HG03045 (cell line): Measurements from ENCODE around the gene LRG1.
"Not testable (repeated sequence)": the region's sequence is repeated elsewhere in the genome, so short reads cannot be mapped to it uniquely, and the experiment has no call there.

Experiments
- ATAC-seq: cut with Tn5 transposase; IDR thresholded peaks from one replicate; pipeline ENCODE4 v1.9.1; 2021; ENCODE audit warnings: mild to moderate bottlenecking, moderate library complexity; ENCODE audit not compliant: unreplicated experiment

LRG1 gene

DNA sequence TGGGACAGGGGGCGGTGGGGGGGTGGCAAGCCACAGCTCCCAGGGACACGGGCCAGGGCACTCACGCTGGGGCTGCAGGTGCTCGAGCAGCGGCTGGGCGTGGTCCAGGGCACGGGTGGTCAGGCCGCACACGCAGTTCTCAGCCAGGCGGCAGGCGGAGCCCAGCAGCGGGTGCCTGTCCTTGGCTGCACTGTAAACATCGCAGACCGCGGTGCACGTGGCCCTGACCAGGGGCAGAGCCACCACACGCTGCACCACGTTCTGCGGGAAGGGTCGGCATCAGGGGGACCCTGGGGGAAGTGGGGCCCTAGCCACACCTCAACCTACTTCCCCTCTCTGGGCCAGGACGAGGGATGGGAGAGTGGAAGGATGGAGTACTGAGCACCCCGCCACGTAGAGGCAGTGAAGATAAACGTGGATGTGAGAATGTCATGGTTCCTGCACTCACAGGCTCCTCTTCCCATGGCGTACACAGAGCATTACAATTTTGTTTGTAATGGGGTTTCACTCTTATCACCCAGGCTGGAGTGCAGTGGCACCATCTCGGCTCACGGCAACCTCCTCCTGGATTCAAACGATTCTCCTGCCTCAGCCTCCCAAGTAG, 8.2 kb downstream of the LRG1 start:
- ATAC-seq, result no peak

DNA sequence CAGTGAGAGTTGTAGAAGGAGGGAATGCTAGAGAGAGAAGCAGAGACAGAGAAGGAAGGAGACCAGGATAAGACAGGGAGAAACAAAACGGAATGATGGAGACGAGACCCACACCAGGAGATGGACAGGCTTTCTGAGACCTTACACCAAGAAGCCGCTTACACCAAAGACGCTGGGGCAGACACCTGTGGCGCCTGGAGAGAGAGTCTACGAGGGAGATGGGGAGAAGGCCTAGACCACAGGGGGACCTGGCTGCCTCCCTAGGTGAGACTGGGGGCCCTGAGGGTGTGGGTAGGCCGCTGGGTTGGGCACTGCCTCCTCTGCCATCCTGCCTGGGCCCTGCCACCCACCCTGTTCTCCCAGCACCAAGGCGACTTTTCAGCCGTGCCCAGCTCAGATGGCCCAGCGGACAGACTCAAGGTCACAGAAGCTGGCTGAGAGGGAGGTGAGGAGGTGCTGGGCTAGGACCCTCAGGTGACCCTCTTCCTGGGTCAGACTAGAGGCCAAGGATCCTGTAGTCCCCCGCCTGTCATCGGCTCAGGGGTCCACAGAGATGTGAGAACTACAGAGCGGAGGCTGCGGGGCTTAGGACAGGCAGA, 9.8 kb downstream of the LRG1 start:
- ATAC-seq, result no peak

DNA sequence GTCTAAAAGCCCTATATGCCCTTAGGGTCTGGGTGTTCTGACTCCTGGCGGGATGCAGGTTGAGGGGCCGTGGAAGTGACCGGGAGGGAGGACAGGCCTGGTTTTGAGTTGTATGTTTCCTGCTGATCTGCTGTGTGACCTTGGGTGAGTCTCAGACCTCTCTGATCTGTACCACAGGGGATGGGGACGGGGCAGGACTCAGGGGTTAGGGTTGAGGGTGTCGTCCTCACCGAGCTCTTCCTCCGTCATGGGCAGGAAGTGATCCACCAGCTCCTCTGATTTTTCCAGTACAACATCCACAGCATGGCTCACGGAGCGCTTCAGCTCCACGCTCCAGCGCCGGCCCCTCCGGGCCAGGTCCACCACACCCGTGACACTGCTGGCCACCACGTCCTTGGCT, 11.0 kb downstream of the LRG1 start:
- ATAC-seq, result no peak

DNA sequence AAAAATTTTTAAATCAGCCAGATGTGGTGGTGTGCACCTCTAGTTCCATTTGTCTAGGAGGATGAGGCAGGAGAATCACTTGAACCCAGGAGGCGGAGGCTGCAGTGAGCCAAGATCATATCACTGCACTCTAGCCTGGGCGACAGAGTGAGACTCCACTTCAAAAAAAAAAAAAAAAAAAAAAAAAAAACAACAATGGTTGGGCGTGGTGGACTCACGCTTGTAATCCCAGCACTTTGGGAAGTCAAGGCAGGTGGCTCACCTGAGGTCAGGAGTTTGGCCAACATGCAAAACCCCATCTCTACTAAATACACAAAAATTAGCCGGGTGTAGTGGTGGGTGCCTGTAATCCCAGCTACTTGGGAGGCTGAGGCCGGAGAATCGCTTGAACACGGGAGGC, 12.5 kb downstream of the LRG1 start:
- ATAC-seq, result not testable (repeated sequence)

DNA sequence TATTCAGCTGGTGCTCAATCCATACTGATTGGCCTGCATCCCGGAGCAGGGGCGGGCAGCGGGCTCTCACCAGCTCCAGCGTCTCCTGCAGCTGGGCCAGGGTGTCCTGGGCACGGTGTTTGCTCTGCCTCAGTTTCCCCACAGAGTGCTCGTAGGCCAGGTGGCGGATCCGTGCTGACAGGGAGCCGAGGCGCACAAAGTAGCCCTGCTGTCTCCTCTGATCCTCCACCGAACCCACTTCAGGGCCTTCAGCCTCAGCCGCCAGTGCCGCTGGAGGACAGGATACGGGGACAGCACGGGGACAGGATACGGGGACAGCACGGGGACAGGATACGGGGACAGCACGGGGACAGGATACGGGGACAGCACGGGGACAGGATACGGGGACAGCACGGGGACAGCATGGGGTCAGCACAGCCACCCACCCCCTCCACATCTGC, 14.3 kb downstream of the LRG1 start:
- no peak for ATAC-seq

DNA sequence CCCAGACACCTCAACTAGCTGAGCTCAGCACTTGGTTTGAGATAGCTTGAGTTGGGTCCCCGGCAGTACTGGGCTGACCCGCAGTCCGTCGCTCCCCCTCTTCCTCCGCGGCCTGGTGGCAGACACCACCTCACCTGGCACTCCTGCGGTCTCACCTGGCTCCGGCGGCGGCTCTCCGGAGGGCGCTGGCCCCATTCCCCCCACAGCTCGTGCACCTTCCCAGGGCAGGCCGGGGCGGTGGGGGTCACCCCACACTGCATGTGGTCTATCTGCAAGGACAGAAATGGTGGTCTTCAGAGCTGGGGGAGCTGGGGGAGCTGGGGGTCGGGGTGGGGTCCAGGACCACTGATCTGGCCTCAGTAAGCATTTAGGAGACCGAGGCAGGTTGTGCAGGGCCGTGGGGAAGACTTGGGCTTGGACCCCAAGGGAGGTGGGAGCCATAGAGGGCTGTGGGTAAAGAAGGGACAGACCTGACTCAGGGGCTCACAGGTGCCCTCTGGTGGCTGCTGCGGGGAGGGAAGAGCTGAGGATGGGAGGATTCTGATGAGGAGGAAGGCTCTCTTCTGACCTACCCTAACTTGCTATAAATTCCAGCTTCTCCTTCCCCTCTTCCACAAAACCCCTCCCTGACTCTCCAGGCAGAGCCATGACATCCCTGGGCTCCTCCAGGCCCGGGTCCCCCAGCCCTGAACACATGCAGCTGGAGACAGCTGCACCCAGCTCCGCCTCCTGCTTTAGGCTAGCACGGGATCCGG, 14.9 kb downstream of the LRG1 start:
- ATAC-seq, result no peak

DNA sequence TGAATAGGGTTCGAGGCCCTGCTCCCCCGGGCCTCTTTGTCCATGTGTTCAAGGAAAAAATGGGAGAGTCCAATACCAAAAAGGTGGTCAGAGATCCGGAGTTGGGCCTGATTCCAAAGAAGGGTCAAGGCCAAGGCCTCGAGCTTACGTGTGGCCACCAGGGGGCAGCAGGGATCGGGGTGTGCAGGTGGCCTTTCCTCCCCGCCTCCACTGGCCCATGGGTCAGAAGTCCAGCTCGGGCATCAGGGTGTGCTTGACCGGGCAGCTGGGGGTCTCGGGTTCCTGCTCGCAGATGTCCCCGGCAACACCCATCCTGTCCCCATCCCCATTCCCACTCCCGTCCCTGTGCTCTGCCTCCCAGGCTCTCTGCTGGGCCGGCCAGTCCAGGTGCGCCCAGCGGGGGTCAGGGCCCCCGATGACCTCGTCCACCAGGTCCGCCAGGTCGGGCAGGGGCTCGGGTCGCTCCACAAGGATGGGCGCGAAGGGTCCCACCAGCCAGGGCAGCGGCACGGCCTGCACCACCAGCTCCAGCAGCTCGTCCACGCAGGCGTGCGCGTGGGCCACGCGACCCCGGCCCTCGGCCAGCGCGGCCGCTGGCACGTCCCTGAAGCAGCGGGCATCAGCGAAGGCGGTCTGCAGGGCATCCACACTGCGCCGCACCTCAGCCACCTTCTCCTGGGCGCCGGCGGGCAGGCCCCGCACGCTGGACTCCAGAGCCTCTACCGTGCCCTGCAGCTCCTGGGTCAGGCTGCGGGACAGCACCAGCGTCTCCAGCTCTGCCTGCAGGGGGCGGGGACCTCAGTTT, 16.3 kb downstream of the LRG1 start:
- ATAC-seq, result no peak

DNA sequence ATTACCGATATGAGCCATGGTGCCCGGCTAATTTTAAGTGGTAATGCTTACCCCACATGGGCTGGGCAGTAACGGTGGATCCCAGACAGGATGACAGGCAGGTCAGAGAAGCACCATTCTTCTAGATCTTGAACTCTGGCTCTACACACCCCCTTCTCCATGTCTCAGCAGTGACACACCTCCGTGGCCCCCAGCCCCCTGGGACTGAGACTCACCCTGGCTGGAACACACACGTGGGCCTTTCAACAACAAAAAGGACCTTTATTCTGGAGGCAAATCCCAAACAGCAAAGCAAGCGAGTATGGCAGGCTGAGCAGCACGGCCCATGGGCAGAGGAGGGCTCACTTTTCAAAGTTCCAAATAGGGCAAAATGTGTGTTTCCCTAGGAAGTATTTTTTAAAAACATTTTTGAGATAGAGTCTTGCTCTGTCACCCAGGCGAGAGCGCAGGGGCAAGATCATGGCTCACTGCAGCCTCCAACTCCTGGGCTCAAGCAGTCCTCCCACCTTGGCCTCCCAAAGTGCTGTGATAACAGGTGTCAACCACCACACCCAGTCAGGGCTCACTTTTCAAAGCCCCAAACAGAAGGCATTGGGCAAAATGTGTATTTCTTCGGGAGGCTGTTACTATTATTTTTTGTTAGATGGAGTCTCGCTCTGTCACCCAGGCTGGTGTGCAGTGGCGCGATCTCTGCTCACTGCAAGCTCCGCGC, 17.4 kb downstream of the LRG1 start:
- no peak for ATAC-seq

DNA sequence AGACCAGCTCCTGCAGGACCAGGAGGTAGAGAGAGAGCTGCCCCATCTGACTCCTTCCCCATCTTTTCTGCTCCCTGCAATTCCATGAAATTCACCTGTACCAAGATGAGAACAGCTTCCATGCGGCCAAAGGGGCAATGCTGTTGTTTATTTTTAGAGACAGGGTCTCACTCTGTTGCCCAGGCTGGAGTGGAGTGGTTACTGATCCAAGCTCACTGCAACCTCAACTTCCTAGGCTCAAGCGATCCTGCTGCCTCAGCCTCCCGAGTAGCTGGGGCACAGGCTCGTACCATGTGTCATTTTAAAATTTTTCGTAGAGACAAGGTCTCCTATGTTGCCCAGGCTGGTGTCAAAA, 18.0 kb downstream of the LRG1 start:
- ATAC-seq, result no peak

DNA sequence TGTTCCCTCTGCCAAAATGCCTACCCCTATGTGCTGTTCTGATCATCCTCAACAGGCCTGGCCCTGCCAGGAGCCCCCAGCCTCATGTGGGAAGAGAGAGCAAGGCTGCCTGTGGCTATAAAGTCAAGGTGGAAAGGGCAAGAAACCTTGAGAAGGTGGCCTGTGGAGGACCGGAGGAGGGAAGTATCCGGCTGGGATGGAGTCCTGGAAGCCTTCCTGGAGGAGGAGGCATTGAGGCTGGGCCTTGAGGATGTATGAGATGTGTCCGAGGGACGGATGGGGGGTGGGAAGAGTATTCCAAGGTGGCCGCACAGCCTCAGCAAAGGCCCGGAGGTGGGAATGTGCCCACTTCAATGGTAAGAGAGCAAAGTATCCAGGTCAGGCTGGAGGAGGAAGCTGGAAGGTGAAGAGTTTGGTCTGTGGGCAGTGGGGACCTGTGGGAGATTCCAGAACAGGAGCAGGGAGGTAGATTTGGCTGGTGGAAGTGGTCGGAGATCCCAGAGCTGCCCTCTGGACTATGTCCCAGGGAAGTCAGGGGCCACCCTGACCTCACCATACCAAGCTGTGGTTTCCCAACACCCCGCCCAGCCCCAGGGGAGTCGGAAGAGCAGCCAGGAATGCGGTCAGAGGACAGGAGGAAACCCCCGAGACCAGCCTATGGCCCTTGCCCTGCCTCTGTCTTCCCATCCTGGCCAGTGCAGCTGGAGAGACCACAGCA, 18.5 kb downstream of the LRG1 start:
- ATAC-seq, result no peak

DNA sequence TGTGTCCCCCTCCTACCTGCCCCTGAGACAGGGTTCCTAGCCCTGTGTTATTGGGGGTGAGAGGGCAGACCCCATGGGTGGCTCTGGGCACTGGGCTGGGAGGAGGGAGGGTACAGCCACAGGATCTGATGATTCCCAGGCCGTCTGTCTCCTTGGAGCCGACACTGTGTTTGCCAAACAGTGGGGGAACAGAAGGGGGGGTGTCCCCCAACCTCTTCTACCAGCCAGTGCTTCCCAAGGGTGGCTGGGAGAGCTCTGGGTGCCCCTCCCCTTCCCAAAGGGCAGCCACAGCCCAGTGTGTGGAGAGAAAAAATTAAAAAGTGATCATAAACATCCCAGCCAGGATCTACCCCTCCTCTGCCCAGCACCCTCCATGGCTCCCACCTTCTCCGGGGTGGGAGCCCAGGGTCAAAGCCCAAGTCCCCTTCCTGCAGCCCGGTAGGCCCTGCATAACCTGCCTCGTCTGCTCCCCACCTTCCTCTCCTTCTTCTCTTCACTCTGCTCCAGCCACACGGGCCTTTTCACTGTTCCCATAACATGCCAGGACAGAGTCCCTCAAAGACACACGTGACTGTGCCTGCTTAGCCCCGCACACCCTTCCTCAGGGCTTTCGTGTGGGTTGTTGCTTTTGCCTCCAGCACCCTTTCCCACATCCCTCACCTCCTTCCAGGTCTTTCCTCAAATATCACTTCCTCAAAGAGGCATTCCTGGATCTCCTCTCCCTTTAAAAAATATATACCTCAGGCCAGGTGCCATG, 20.1 kb downstream of the LRG1 start:
- no peak for ATAC-seq

DNA sequence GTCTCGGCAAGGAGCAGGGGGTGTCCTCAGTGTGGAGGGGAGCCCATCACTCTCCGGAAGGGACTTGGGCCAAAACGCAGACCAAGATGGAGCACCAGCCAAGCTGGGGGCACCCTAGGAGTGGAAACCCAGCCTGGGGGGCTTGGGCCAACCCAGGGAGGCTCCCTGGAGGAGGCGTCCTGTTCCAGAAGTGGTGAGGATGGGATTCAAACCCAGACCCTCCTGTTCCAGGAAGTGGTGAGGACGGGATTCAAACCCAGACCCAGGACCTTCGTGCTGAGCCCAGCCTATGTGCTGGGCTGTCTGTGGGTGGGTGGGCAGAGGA, 20.7 kb downstream of the LRG1 start:
- no peak for ATAC-seq

DNA sequence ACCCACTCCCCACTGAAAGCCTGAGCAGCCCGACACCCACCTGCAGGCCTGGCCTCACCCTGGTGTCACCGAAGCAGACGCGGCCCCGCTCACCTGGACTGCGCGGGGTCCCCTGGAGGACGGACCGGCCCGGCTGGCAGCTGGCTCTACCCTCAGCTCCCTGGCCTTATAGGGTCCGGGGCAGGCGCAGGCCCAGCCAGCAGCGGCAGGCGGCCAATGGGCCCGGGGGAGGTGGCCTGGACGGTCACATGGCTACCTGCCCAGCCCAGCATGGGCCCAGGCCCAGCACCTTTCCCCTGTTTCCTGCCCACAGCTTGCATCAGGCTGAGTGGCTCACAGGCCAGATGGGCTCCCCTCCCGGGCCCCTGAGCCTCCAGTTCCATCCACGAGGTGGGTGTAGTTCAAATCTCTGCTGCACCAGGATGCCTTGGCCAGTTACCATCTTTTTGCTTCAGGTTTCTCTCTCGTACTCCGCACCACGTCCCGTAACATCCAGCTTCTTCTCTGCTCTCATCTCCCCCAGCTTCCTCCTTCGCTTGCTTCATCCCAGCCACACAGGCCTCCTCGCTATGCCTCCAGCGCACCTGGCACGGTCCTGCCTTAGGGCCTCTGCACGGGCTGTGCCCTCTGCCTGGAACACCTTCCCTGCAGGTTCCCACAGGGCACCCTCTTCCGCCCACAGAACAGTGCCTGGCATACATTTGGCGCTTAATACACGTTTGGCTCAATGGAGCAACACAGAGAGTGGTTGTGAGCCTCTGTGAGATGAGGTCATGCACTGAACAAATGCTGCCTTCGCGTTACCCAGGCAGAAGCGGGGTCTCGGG, 21.3 kb downstream of the LRG1 start, which contains the start of gene PLIN4:
PLIN4 (minus strand) TSS at position 142 of the 827 bp plus-strand sequence. CDS start 214 bp downstream, outside the sequence.
- no peak for ATAC-seq

DNA sequence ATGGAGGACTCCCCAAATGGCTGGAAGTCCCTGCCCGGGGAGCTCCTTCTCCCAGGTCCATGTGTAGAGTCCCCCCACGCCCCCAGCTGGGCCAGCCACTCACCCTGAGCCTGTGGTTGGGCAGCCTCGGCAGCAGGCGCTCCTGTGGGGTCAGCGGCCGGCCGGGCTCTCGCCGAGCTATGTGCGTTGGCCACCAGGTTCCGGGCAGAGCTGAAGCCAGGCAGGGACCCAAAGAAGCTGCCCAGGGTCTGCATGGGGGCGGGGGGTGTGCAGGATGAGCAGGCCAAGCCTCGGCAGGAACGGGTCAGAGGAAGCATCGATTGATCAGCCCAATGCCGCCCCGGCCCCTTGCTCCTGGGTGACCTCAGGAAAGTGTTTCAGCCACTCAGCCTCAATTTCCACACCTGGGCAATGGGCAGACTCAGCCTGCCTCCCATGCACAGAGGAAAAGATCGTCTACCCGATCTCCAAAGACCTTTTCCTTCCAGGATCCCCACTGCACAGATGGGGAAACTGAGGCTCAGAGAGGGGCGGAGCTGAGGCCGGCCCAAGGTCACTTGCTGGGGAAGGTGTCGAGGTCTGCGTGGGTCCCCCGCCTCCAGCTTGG, 22.3 kb downstream of the LRG1 start:
- ATAC-seq, result no peak

DNA sequence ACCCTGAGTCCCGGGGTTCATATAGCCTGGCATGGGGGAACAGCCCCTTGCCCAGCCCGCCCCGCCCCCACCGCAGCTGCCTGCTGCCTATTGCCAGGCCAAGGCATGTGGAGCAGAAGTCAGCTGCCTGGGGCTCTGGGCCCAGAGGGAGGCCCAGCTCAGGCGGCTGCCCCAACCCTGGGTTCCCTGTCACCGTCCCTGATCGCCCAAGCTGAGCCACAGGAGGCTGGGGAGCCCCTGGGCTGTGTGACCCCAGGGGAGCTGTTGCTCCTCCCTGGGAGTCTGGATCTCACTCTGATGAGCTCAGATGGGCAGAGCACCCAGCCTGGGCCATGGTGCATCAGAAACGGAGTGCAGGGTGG, 22.9 kb downstream of the LRG1 start:
- no peak for ATAC-seq

DNA sequence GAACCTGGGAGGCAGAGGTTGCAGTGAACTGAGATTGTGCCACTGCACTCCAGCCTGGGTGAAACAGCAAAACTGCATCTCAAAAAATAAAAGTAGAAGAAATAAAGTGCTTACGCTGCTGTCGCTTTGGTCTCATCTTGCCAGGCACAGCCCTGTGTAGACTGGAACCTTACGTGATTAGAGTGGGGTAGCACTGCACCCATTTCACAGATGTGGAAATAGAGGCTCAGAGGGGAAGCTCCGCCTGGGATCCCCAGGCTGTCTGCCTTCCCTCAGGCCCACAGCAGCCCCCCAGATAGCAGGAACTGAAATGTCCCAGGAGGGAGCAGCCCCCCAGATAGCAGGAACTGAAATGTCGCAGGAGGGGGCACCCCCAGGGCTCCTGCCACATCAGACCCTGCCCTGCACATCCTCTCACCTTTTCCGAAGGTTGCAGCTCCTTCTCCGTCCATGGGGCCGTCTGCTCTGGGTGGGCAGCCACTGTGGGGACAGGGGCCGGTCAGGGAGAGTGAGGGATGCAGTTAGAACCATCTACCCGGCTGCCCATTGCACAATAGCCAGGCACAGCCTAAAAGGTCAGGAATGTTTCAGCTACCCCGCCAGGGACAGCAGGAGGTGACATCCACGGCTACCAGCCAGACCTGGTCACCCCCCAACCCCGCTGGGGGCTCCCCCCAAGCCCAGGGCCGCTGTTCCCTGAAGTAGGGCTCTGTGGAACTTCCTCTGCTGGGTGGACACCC, 23.5 kb downstream of the LRG1 start:
- no peak for ATAC-seq

DNA sequence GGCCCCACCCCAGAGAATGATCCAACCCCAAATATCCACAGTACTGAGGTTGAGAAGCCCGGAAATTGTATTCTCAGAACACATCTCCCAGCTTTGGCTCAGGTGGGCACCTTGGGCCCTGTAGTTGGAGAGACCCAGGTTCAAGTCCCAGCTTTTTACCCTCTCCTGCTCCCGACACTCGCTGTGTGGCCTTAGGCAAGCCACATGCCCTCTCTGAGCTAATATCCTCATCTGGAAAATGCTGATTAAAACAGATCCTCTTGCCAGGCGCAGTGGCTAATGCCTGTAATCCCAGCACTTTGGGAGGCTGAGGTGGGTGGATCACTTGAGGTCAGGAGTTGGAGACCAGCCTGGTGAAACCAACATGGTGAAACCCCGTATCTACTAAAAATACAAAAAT, 24.1 kb downstream of the LRG1 start:
- ATAC-seq, result no peak

DNA sequence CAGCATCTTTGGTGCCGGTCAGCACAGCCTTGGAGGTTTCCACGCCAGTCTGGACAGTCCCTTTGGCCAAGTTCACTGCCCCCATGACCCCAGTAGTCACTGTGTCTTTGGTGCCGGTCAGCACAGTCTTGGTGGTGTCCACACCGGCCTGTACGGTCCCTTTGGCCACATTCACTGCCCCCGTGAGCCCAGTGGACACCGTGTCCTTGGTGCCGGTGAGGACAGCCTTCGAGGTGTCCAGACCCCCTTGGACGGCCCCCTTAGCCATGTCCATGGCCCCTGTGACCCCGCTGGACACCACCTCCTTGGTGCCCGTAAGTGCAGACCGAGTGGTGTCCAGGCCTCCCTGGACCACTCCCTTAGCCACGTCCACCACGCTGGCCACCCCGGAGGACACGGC, 26.6 kb downstream of the LRG1 start:
- ATAC-seq, result no peak
